CD14-positive monocyte (primary cell): Measurements from ENCODE around the gene MIER3. TPM values are rescaled to one million over a fixed set of nuclear protein-coding genes. Genes with fewer than 3 reads are reported as not detected.

ENCODE experiments used
- DNase-seq, 3 donors: peaks; one replicate each; pipeline ENCODE4 v3.0.0-alpha.2; 2011 to 2022
- H2AFZ ChIP-seq: 2 replicates; pipeline ENCODE4 v1.6.0; 2012; ENCODE audit warnings: mild to moderate bottlenecking, low read depth, low read length, inconsistent platforms; ENCODE audit not compliant: insufficient read depth, poor library complexity, severe bottlenecking
- H3K27ac ChIP-seq, 2 donors: 1 replicate in 1 of 2; 2 replicates in 1 of 2; pipeline ENCODE4 v1.5.1; 2012 to 2013; ENCODE audit warnings: low read length in 2 of 2, control low read depth in 1 of 2, inconsistent platforms in 1 of 2, low read depth in 1 of 2, mild to moderate bottlenecking in 1 of 2
- H3K27me3 ChIP-seq, 2 donors: one replicate each; pipeline versions ENCODE4 v1.6.0 to v1.6.1; 2011 to 2013; ENCODE audit warnings: low read length in 2 of 2; ENCODE audit not compliant: control insufficient read depth in 2 of 2, insufficient read depth in 2 of 2
- H3K36me3 ChIP-seq, 2 donors: replicated peaks in 1 of 2; 1 replicate in 1 of 2; 2 replicates in 1 of 2; pipeline versions ENCODE4 v1.5.1 to v1.6.1; 2012 to 2013; ENCODE audit warnings: low read length in 2 of 2, control low read depth in 1 of 2, inconsistent platforms in 1 of 2, mild to moderate bottlenecking in 1 of 2; ENCODE audit not compliant: insufficient read depth in 2 of 2, control insufficient read depth in 1 of 2
- H3K4me1 ChIP-seq, 2 donors: 1 replicate in 1 of 2; 2 replicates in 1 of 2; pipeline versions ENCODE4 v1.5.1 to v1.6.1; 2012 to 2013; ENCODE audit warnings: low read length in 2 of 2, control low read depth in 1 of 2, inconsistent platforms in 1 of 2, mild to moderate bottlenecking in 1 of 2, moderate library complexity in 1 of 2; ENCODE audit not compliant: insufficient read depth in 2 of 2, control insufficient read depth in 1 of 2
- H3K4me2 ChIP-seq: replicated peaks from 2 replicates; pipeline ENCODE3; 2012; ENCODE audit warnings: low read length, moderate library complexity, mild to moderate bottlenecking; ENCODE audit not compliant: poor library complexity, severe bottlenecking; ENCODE audit errors: extremely low read depth
- H3K4me3 ChIP-seq, 3 experiments: fragments of 200-600 bp in 1 of 3; sonication (generic) in 1 of 3; replicated peaks in 1 of 3; 1 replicate in 2 of 3; 2 replicates in 1 of 3; pipeline ENCODE4 v1.5.1; 2011 to 2013; ENCODE audit warnings: low read length in 3 of 3, mild to moderate bottlenecking in 3 of 3, control low read depth in 2 of 3, low read depth in 2 of 3, inconsistent platforms in 1 of 3, moderate library complexity in 1 of 3
- H3K79me2 ChIP-seq: 2 replicates; pipeline ENCODE4 v1.6.0; 2012; ENCODE audit warnings: mild to moderate bottlenecking, control low read depth, inconsistent platforms, low read length, moderate library complexity; ENCODE audit not compliant: insufficient read depth
- H3K9ac ChIP-seq: 2 replicates; pipeline ENCODE4 v1.6.0; 2017; ENCODE audit warnings: low read length, mild to moderate bottlenecking; ENCODE audit not compliant: insufficient read depth, poor library complexity, severe bottlenecking
- H3K9me3 ChIP-seq, 2 donors: replicated peaks in 1 of 2; 1 replicate in 1 of 2; 2 replicates in 1 of 2; pipeline versions ENCODE4 v1.5.1 to v1.6.1; 2012 to 2013; ENCODE audit warnings: low read length in 2 of 2, control low read depth in 1 of 2; ENCODE audit not compliant: control insufficient read depth in 1 of 2, insufficient read depth in 1 of 2
- H4K20me1 ChIP-seq: 2 replicates; pipeline ENCODE4 v1.6.0; 2012; ENCODE audit warnings: mild to moderate bottlenecking, low read length, control low read depth, moderate library complexity; ENCODE audit not compliant: insufficient read depth
- H3K27ac Mint-ChIP-seq, 7 donors: one replicate each; pipeline ENCODE4 v1.8.0; 2020; ENCODE audit warnings: mild to moderate bottlenecking in 7 of 7, mixed read lengths in 7 of 7, moderate library complexity in 6 of 7, inconsistent platforms in 2 of 7
- H3K27me3 Mint-ChIP-seq, 3 donors: one replicate each; pipeline ENCODE4 v1.8.0; 2021 to 2022; ENCODE audit warnings: low read depth in 3 of 3, mild to moderate bottlenecking in 3 of 3, mixed read lengths in 3 of 3, moderate library complexity in 3 of 3, inconsistent platforms in 1 of 3
- H3K36me3 Mint-ChIP-seq, 2 donors: one replicate each; pipeline ENCODE4 v1.8.0; 2020; ENCODE audit warnings: mixed read lengths in 2 of 2, inconsistent platforms in 1 of 2, mild to moderate bottlenecking in 1 of 2
- H3K4me1 Mint-ChIP-seq: one replicate; pipeline ENCODE4 v1.8.0; 2020; ENCODE audit warnings: mild to moderate bottlenecking, mixed read lengths
- H3K4me3 Mint-ChIP-seq, 2 donors: one replicate each; pipeline ENCODE4 v1.8.0; 2020; ENCODE audit warnings: mild to moderate bottlenecking in 2 of 2, mixed read lengths in 2 of 2, moderate library complexity in 1 of 2
- H3K9me3 Mint-ChIP-seq, 7 donors: one replicate each; pipeline ENCODE4 v1.8.0; 2020 to 2022; ENCODE audit warnings: mixed read lengths in 7 of 7, mild to moderate bottlenecking in 6 of 7, moderate library complexity in 6 of 7, inconsistent platforms in 2 of 7
- CTCF ChIP-seq: fragments of 200-600 bp; IDR thresholded peaks from one replicate; pipeline ENCODE4 v1.8.0; 2022; ENCODE audit warnings: antibody characterized with exemption, mild to moderate bottlenecking
- WGBS: methylation state at CpG from one replicate; pipeline ENCODE4 v1.1.5; 2013; ENCODE audit warnings: missing lambda C conversion rate; ENCODE audit not compliant: insufficient coverage; 5-methylcytosine and 5-hydroxymethylcytosine counted together
- intact Hi-C, 2 donors: fragments of 100-400 bp; cut with micrococcal nuclease; formaldehyde crosslinking; loops; one replicate each; pipeline versions ENCODE4 v1.15.0 to v1.15.1; 2023
- polyA plus RNA-seq, 3 donors: library from polyadenylated mRNA; depleted of rRNA in 1 of 3; unstranded in 2 of 3; stranded (reverse) in 1 of 3; fragments of 300-500 nt in 2 of 3; fragments of >200 nt in 1 of 3; fragmentation: Illumina TruSeq in 2 of 3; gene quantifications; 1 replicate in 2 of 3; 2 replicates in 1 of 3; pipeline ENCODE4 v1.2.3, GENCODE V29; 2012 to 2021

The MIER3 gene
- polyA plus RNA-seq, 3 donors = 2.4 to 5.7 (median 2.9) TPM

- peaks cover 0 to 2% (median 0%) of the 10 kb centered on the region in 3 donors for H3K27me3 Mint-ChIP-seq
These were observed 33.9 kb downstream of the MIER3 start for GRCh38 chr5:56918054-56918453.

GRCh38 chr5:56917534-56917933, 34.4 kb downstream of the MIER3 start:
- no peak overlapping the region for H3K4me2 ChIP-seq
- Mint-ChIP-seq H3K4me1 (no peaks in the 10 kb centered on the region), H3K27ac (no peak overlapping the region), H3K36me3 (peaks cover 19 to 37% of the 10 kb centered on the region in 2 donors), H3K27me3 (peaks cover 0 to 2% (median 0%) of the 10 kb centered on the region in 3 donors), H3K9me3 (no peaks in the 10 kb centered on the region), H3K4me3 (no peak overlapping the region)
- H2AFZ ChIP-seq = no peak overlapping the region
- H3K4me1 ChIP-seq = no peaks in the 10 kb centered on the region
- no peak for TF ChIP-seq CTCF
- no peak overlapping the region for H3K4me3 ChIP-seq
- DNase-seq = no peak
- H3K9ac ChIP-seq = no peak overlapping the region
- no CpG with 5 or more reads among the region's 2 CpGs for WGBS
- H3K9me3 ChIP-seq = no peaks in the 10 kb centered on the region
- peaks cover 9 to 18% of the 10 kb centered on the region in 2 donors for H3K36me3 ChIP-seq
- H4K20me1 ChIP-seq = no peaks in the 10 kb centered on the region
- H3K27me3 ChIP-seq = no peaks in the 10 kb centered on the region
- no peaks in the 10 kb centered on the region for H3K79me2 ChIP-seq
- H3K27ac ChIP-seq = no peak overlapping the region
- intact Hi-C loops = no loop called here

More at GRCh38 chr5:56918054-56918453, 33.9 kb downstream of the MIER3 start:
- no peak overlapping the region for H3K9ac ChIP-seq
- H3K4me3 ChIP-seq = no peak overlapping the region
- intact Hi-C loops = no loop called here
- H3K79me2 ChIP-seq = no peaks in the 10 kb centered on the region
- no peaks in the 10 kb centered on the region for H3K27me3 ChIP-seq
- H3K4me3 Mint-ChIP-seq = no peak overlapping the region
- no peaks in the 10 kb centered on the region for H3K9me3 ChIP-seq
- DNase-seq = no peak
- H3K27ac Mint-ChIP-seq = peak overlapping the region in 2 of 7 donors; percentile 0 to 55
- H3K36me3 ChIP-seq = peaks cover 14 to 23% of the 10 kb centered on the region in 2 donors
- WGBS = 100% methylated on average over 1 of the region's 2 CpGs
- no peaks in the 10 kb centered on the region for H3K9me3 Mint-ChIP-seq
- no peak overlapping the region for H3K4me2 ChIP-seq
- peaks cover 25 to 43% of the 10 kb centered on the region in 2 donors for H3K36me3 Mint-ChIP-seq
- no peaks in the 10 kb centered on the region for H3K4me1 Mint-ChIP-seq
- H2AFZ ChIP-seq = no peak overlapping the region
- no peaks in the 10 kb centered on the region for H4K20me1 ChIP-seq
- no peaks in the 10 kb centered on the region for H3K4me1 ChIP-seq
- no peak for TF ChIP-seq CTCF
- H3K27ac ChIP-seq = no peak overlapping the region
